DND-41 (cell line): ENCODE data around the gene POLR2C.

ENCODE experiments used
- ATAC-seq: fragments of 200-7000 bp; cut with Tn5 transposase; 3 replicates; pipeline ENCODE4 v1.9.1; 2021; ENCODE audit warnings: low read depth; ENCODE audit not compliant: insufficient read depth
- DNase-seq: peaks from one replicate; pipeline ENCODE4 v3.0.0-alpha.2; 2020
- H2AFZ ChIP-seq: 2 replicates; pipeline ENCODE4 v1.6.0; 2012; ENCODE audit warnings: low read depth, low read length
- H3K27ac ChIP-seq: 2 replicates; pipeline ENCODE4 v1.5.1; 2012; ENCODE audit warnings: low read length, inconsistent platforms
- H3K27me3 ChIP-seq: fragments of 200-600 bp; sonication (generic); 2 replicates; pipeline ENCODE4 v1.6.0; 2012; ENCODE audit warnings: low read length, mild to moderate bottlenecking, inconsistent platforms; ENCODE audit not compliant: insufficient read depth, poor library complexity
- H3K36me3 ChIP-seq: 2 replicates; pipeline ENCODE4 v1.5.1; 2012; ENCODE audit warnings: low read length, inconsistent platforms; ENCODE audit not compliant: insufficient read depth
- H3K4me1 ChIP-seq: 2 replicates; pipeline ENCODE4 v1.5.1; 2012; ENCODE audit warnings: mild to moderate bottlenecking, low read length; ENCODE audit not compliant: insufficient read depth
- H3K4me2 ChIP-seq: 2 replicates; pipeline ENCODE4 v1.6.0; 2012; ENCODE audit warnings: mild to moderate bottlenecking, moderate library complexity, low read length, inconsistent platforms; ENCODE audit not compliant: insufficient read depth
- H3K4me3 ChIP-seq, 2 experiments: fragments of 200-600 bp in 1 of 2; shearing (Covaris generic) in 1 of 2; 2 replicates each; pipeline ENCODE4 v1.5.1; 2012 to 2016; ENCODE audit warnings: inconsistent platforms in 2 of 2, low read length in 2 of 2, mild to moderate bottlenecking in 2 of 2, low read depth in 1 of 2, moderate library complexity in 1 of 2
- H3K79me2 ChIP-seq: 2 replicates; pipeline ENCODE4 v1.6.0; 2012; ENCODE audit warnings: low read length, inconsistent platforms; ENCODE audit not compliant: insufficient read depth
- H3K9ac ChIP-seq: 2 replicates; pipeline ENCODE4 v1.6.0; 2012; ENCODE audit warnings: low read depth, mild to moderate bottlenecking, inconsistent platforms, low read length, moderate library complexity
- H3K9me3 ChIP-seq: 2 replicates; pipeline ENCODE4 v1.5.1; 2012; ENCODE audit warnings: low read length, moderate library complexity, mild to moderate bottlenecking, inconsistent platforms; ENCODE audit not compliant: insufficient read depth, severe bottlenecking
- H4K20me1 ChIP-seq: 2 replicates; pipeline ENCODE4 v1.6.0; 2012; ENCODE audit warnings: low read length; ENCODE audit not compliant: insufficient read depth
- CTCF ChIP-seq: IDR thresholded peaks from 2 replicates; pipeline ENCODE4 v1.5.1; 2012; ENCODE audit warnings: borderline replicate concordance, low read length, moderate library complexity, mild to moderate bottlenecking; ENCODE audit not compliant: poor library complexity, severe bottlenecking; ENCODE audit errors: extremely low read depth
- EZH2 ChIP-seq: IDR thresholded peaks from 3 replicates; pipeline ENCODE4 v1.6.1; 2012; ENCODE audit warnings: borderline replicate concordance, low read depth, mild to moderate bottlenecking, moderate library complexity, low read length, inconsistent platforms; ENCODE audit not compliant: severe bottlenecking

The POLR2C gene

GRCh38 chr16:57485091-57485915, 22.8 kb downstream of the POLR2C start:
- Histone ChIP-seq H3K27ac (no peak overlapping the region), H3K9ac (peak overlapping the region; percentile 53), H3K79me2 (no peaks in the 10 kb centered on the region), H3K4me2 (peak overlapping the region; percentile 80), H3K27me3 (peaks cover 1% of the 10 kb centered on the region), H3K9me3 (no peaks in the 10 kb centered on the region), H3K4me1 (peaks cover 17% of the 10 kb centered on the region), H3K4me3 (peak overlapping the region; percentile 8 to 63; a peak in 3 of 4 replicates), H2AFZ (peak overlapping the region; percentile 64), H4K20me1 (peaks cover 15% of the 10 kb centered on the region; the same call in 1 of the 2 replicates), H3K36me3 (no peaks in the 10 kb centered on the region)
- ATAC-seq (no peak), DNase-seq (no peak)
- TF ChIP-seq EZH2, result no peak
- TF ChIP-seq CTCF, result no peak

GRCh38 chr16:57485916-57486857, 23.7 kb downstream of the POLR2C start, which contains the start of gene DOK4:
DOK4 (minus strand) TSS chr16:57486493; CDS start chr16:57479507, 6,986 bp downstream.
- H3K4me1 ChIP-seq, result peaks cover 17% of the 10 kb centered on the region
- DNase-seq (peak; percentile 83), ATAC-seq (peak; percentile 99)
- H3K9ac ChIP-seq, result peak within 1 kb of the TSS; percentile 53
- peaks cover 15% of the 10 kb centered on the region; the same call in 1 of the 2 replicates for H4K20me1 ChIP-seq
- H3K4me3 ChIP-seq, result peak within 1 kb of the TSS; percentile 8 to 63; a peak in 3 of 4 replicates
- H3K9me3 ChIP-seq, result no peaks in the 10 kb centered on the region
- no peaks in the 10 kb centered on the region for H3K79me2 ChIP-seq
- peak within 1 kb of the TSS; percentile 80 for H3K4me2 ChIP-seq
- H3K27me3 ChIP-seq, result peaks cover 3% of the 10 kb centered on the region
- no peaks in the 10 kb centered on the region for H3K36me3 ChIP-seq
- no peak within 1 kb of the TSS for H3K27ac ChIP-seq
- H2AFZ ChIP-seq, result peak within 1 kb of the TSS; percentile 75
- TF ChIP-seq CTCF (no peak), EZH2 (no peak)

DNA sequence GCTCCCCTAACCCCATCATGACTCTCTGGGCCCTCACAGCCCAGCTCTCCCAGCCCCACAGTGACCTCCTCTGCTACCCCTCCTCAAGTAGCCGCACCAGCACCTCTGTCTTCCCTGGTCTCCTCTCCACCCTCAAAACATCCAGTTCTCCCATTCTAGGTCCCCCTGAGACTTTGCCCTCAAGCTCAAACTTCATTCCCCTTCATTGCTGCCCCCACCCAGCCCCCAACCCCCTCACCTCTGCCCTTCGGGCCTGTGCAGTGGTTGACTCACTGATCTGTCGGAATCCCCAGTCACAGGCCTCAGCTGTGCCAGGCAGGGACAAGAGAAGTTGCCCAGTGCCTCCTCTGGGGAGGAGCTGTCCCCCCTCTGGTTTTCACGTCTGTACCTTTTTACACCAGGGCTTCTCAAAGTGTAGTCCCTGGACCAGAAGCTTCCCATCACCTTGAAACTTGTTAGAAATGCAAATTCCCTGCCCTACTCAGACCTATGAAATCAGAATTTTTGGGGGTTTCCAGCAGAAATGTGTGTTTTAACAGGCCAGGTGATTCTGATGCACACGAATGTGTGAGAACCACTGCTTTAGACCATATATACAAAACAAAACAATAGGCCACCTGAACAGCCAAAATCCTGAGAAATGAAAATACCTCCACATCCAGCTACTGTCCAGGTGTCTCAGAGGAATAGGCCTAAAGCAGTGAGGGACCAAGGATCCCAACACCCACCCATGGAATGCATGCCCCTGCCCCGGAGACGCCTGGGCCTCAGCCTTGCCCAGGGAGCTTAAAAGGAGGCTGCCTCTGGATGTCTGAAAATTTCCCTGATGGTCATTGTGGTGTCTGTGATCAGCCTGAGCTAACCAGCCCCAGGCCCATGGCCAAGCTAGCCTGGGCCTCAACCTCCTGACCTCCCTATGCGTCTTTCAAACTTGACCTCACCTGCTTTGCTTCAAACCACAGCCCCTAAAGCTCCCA, 24.7 kb downstream of the POLR2C start:
- peak overlapping the region; percentile 75 for H2AFZ ChIP-seq
- TF ChIP-seq CTCF (no peak), EZH2 (no peak)
- peak overlapping the region in 1 of 2 experiments; percentile 63; a peak in 2 of 4 replicates for H3K4me3 ChIP-seq
- H3K79me2 ChIP-seq, result no peaks in the 10 kb centered on the region
- no peak for ATAC-seq
- peaks cover 17% of the 10 kb centered on the region for H3K4me1 ChIP-seq
- H3K9me3 ChIP-seq, result no peaks in the 10 kb centered on the region
- peaks cover 3% of the 10 kb centered on the region for H3K27me3 ChIP-seq
- peak overlapping the region; percentile 80 for H3K4me2 ChIP-seq
- no peak overlapping the region; the same call in 1 of the 2 replicates for H3K9ac ChIP-seq
- no peak overlapping the region for H3K27ac ChIP-seq
- peaks cover 15% of the 10 kb centered on the region; the same call in 1 of the 2 replicates for H4K20me1 ChIP-seq
- H3K36me3 ChIP-seq, result no peaks in the 10 kb centered on the region
- no peak for DNase-seq
